Lower leg skin (tissue), 3 donors: Measurements from ENCODE around the gene MTA3.

Experiments
- POLR2A ChIP-seq, 2 donors: fragments of 450-650 bp; IDR thresholded peaks; one replicate each; pipeline ENCODE4 v1.6.1; 2016 to 2017; ENCODE audit warnings: antibody characterized with exemption in 2 of 2, mild to moderate bottlenecking in 1 of 2, moderate library complexity in 1 of 2
- TF ChIP-seq, protein P1 (sequence below), 3 donors: fragments of 450-650 bp; IDR thresholded peaks; one replicate each; pipeline ENCODE4 v1.5.1; 2016; ENCODE audit warnings: antibody characterized with exemption in 3 of 3, mild to moderate bottlenecking in 3 of 3, moderate library complexity in 2 of 3

DNA sequence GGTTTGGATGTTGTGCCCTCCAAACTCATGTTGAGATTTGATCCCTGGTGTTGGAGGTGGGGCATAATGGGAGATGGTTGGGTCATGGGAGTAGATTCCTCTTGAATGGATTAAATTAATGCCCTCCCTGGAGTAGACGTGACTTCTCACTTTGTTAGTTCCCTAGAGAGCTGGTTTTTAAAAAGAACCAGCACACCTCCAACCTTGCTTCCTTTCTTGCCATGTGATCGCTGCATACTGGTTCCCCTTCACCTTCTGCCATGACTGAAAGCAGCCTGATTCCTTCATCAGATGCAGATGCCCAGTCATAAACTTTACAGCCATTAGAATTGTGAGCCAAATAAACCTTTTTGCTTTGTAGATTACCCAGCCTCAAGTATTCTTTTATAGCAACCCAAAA, 21.7 kb downstream of the MTA3 start:
- TF ChIP-seq, protein P1, sequence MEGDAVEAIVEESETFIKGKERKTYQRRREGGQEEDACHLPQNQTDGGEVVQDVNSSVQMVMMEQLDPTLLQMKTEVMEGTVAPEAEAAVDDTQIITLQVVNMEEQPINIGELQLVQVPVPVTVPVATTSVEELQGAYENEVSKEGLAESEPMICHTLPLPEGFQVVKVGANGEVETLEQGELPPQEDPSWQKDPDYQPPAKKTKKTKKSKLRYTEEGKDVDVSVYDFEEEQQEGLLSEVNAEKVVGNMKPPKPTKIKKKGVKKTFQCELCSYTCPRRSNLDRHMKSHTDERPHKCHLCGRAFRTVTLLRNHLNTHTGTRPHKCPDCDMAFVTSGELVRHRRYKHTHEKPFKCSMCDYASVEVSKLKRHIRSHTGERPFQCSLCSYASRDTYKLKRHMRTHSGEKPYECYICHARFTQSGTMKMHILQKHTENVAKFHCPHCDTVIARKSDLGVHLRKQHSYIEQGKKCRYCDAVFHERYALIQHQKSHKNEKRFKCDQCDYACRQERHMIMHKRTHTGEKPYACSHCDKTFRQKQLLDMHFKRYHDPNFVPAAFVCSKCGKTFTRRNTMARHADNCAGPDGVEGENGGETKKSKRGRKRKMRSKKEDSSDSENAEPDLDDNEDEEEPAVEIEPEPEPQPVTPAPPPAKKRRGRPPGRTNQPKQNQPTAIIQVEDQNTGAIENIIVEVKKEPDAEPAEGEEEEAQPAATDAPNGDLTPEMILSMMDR (IDR thresholded peaks at IDR 0.05) = no peak
- no peak for TF ChIP-seq POLR2A (IDR thresholded peaks at IDR 0.05)
